ENCODE results near the gene UNG. TPM values are rescaled to one million over a fixed set of nuclear protein-coding genes. Genes with fewer than 3 reads are reported as not detected.
A peak's percentile ranks its signal among the peaks of the same experiment; 100 is the strongest.

Gene UNG
- total and polyA plus RNA-seq, 9 of the 15 experiments (the other 6 are each of a cell fraction or from before 2014, with no cell fraction given), result 8.4 to 59.8 (median 41.0) TPM

- TF ChIP-seq, protein P1, sequence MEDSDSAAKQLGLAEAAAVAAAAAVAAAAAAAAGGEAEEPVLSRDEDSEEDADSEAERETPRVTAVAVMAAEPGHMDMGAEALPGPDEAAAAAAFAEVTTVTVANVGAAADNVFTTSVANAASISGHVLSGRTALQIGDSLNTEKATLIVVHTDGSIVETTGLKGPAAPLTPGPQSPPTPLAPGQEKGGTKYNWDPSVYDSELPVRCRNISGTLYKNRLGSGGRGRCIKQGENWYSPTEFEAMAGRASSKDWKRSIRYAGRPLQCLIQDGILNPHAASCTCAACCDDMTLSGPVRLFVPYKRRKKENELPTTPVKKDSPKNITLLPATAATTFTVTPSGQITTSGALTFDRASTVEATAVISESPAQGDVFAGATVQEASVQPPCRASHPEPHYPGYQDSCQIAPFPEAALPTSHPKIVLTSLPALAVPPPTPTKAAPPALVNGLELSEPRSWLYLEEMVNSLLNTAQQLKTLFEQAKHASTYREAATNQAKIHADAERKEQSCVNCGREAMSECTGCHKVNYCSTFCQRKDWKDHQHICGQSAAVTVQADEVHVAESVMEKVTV (CRISPR knock-in tag; IDR thresholded peaks at IDR 0.05), result no peak
- no peak for TF ChIP-seq MAX (CRISPR knock-in tag; IDR thresholded peaks at IDR 0.05)
- TF ChIP-seq MEF2A (IDR thresholded peaks at IDR 0.05; ENCODE audit: control insufficient read depth, low read depth, low read length), result no peak
- TF ChIP-seq, protein P2, sequence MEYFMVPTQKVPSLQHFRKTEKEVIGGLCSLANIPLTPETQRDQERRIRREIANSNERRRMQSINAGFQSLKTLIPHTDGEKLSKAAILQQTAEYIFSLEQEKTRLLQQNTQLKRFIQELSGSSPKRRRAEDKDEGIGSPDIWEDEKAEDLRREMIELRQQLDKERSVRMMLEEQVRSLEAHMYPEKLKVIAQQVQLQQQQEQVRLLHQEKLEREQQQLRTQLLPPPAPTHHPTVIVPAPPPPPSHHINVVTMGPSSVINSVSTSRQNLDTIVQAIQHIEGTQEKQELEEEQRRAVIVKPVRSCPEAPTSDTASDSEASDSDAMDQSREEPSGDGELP (CRISPR knock-in tag; IDR thresholded peaks at IDR 0.05; ENCODE audit: borderline replicate concordance), result peak; percentile 51; the same call in 1 of the 2 replicates
- TF ChIP-seq, protein P3, sequence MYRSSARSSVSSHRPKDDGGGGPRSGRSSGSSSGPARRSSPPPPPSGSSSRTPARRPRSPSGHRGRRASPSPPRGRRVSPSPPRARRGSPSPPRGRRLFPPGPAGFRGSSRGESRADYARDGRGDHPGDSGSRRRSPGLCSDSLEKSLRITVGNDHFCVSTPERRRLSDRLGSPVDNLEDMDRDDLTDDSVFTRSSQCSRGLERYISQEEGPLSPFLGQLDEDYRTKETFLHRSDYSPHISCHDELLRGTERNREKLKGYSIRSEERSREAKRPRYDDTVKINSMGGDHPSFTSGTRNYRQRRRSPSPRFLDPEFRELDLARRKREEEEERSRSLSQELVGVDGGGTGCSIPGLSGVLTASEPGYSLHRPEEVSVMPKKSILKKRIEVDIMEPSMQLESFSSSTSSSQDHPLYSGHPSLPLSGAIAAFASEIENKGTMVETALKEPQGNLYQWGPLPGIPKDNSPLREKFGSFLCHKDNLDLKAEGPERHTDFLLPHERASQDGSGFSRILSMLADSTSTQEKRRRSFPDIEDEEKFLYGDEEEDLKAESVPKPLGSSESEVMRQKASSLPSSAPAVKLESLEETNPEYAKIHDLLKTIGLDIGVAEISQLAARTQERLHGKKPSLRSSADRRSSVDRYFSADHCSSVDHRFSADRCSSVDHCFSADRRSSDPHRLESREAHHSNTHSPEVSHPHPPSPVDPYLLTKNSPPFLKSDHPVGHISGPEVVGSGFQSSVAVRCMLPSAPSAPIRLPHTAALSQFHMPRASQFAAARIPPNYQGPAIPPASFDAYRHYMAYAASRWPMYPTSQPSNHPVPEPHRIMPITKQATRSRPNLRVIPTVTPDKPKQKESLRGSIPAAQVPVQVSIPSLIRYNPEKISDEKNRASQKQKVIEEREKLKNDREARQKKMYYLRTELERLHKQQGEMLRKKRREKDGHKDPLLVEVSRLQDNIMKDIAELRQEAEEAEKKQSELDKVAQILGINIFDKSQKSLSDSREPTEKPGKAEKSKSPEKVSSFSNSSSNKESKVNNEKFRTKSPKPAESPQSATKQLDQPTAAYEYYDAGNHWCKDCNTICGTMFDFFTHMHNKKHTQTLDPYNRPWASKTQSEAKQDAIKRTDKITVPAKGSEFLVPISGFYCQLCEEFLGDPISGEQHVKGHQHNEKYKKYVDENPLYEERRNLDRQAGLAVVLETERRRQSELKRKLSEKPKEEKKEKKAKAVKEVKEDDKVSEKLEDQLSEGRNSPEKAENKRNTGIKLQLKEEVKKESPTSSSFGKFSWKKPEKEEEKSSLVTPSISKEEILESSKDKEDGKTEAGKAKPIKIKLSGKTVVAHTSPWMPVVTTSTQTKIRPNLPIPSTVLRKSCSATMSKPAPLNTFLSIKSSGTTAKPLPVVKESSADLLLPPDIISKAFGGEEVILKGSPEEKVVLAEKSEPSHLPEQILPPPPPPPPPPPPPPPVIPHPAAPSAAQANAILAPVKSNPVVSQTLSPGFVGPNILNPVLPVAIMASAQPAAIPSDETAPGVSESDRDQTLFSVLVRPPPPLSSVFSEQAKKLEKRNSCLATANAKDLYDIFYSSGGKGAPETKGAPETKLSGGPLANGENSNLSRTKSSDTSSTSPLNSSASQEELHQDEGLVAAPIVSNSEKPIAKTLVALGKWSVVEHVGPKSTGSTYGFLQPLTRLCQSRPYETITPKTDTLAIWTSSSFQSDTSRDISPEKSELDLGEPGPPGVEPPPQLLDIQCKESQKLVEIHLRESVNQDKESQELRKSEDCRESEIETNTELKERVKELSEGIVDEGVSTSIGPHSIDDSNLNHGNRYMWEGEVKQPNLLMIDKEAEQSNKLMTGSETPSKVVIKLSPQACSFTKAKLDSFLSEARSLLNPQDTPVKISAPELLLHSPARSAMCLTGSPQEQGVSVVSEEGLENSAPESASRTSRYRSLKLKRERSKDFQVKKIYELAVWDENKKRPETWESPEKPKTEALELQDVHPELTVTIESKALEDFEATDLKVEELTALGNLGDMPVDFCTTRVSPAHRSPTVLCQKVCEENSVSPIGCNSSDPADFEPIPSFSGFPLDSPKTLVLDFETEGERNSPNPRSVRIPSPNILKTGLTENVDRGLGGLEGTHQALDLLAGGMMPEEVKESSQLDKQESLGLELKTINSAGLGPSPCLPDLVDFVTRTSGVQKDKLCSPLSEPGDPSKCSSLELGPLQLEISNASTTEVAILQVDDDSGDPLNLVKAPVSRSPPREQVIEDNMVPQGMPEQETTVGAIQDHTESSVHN (IDR thresholded peaks at IDR 0.05; ENCODE audit: borderline replicate concordance in 1 of 2, low read depth in 1 of 2), result no peak
- no peak for TF ChIP-seq HMG20B (CRISPR knock-in tag; IDR thresholded peaks at IDR 0.05)
- no peak for TF ChIP-seq JUND (IDR thresholded peaks at IDR 0.05; ENCODE audit: borderline replicate concordance, low read depth, low read length)
- TF ChIP-seq JUND (tag; IDR thresholded peaks at IDR 0.05; ENCODE audit: borderline replicate concordance, low read depth, low read length), result no peak
- TF ChIP-seq RBBP5 (IDR thresholded peaks at IDR 0.05; ENCODE audit: borderline replicate concordance, insufficient read depth, low read length, poor library complexity, severe bottlenecking), result no peak
- TF ChIP-seq E2F5 (CRISPR knock-in tag; IDR thresholded peaks at IDR 0.05), result no peak
- TF ChIP-seq CBFB (CRISPR knock-in tag; IDR thresholded peaks at IDR 0.05), result no peak
- TF ChIP-seq ZBTB1 (CRISPR knock-in tag; IDR thresholded peaks at IDR 0.05; ENCODE audit: borderline replicate concordance, low read depth), result peak; percentile 15; the same call in 1 of the 2 replicates
- no peak for TF ChIP-seq MCM3 (IDR thresholded peaks at IDR 0.05)
- TF ChIP-seq GATAD2A (IDR thresholded peaks at IDR 0.05), result no peak
- TF ChIP-seq CHCHD3 (CRISPR knock-in tag; IDR thresholded peaks at IDR 0.05), result no peak
- no peak for TF ChIP-seq ZNF12 (CRISPR knock-in tag; IDR thresholded peaks at IDR 0.05)
Observed at GRCh38 chr12:109092497-109093021, 4.8 kb upstream of the UNG start (continued).

Data from K562 (cell line).